ENCODE results near the gene NDOR1. TPM values are rescaled to one million over a fixed set of nuclear protein-coding genes. Genes with fewer than 3 reads are reported as not detected.
A peak's percentile ranks its signal among the peaks of the same experiment; 100 is the strongest.
"Not testable (repeated sequence)": the region's sequence is repeated elsewhere in the genome, so short reads cannot be mapped to it uniquely, and the experiment has no call there.

Gene NDOR1
- total RNA-seq, 2 experiments from 2014 or later = 37.6 to 38.8 TPM

- no peaks in the 10 kb centered on the region for H3K9me3 Mint-ChIP-seq
- peak within 1 kb of the TSS; percentile 87 for H3K4me3 Mint-ChIP-seq
- H3K4me1 Mint-ChIP-seq = peaks cover 7% of the 10 kb centered on the region
- peak within 1 kb of the TSS; percentile 77 for H3K27ac Mint-ChIP-seq
- H3K36me3 Mint-ChIP-seq = peaks cover 8% of the 10 kb centered on the region
- H3K27me3 Mint-ChIP-seq = no peaks in the 10 kb centered on the region
- DNase-seq = peak; percentile 98
These were observed 49.3 kb downstream of the NDOR1 start, which contains the start of gene NELFB for GRCh38 chr9:137254624-137255447. NELFB (plus strand) TSS chr9:137255327.

- peak overlapping the region; percentile 87 for H3K4me3 Mint-ChIP-seq
- peak overlapping the region; percentile 77 for H3K27ac Mint-ChIP-seq
- peaks cover 7% of the 10 kb centered on the region for H3K4me1 Mint-ChIP-seq
- H3K27me3 Mint-ChIP-seq = no peaks in the 10 kb centered on the region
- peaks cover 8% of the 10 kb centered on the region for H3K36me3 Mint-ChIP-seq
- H3K9me3 Mint-ChIP-seq = no peaks in the 10 kb centered on the region
- peak; percentile 56 for DNase-seq
These were observed 50.1 kb downstream of the NDOR1 start for GRCh38 chr9:137255448-137256114.

GRCh38 chr9:137256362-137256761 lies 50.9 kb downstream of the NDOR1 start:
- Mint-ChIP-seq H3K36me3 (peaks cover 8% of the 10 kb centered on the region), H3K27me3 (no peaks in the 10 kb centered on the region), H3K9me3 (no peaks in the 10 kb centered on the region), H3K27ac (no peak overlapping the region), H3K4me3 (peak overlapping the region; percentile 87), H3K4me1 (peaks cover 7% of the 10 kb centered on the region)
- no peak for DNase-seq

- no peaks in the 10 kb centered on the region for H3K9me3 Mint-ChIP-seq
- peaks cover 7% of the 10 kb centered on the region for H3K4me1 Mint-ChIP-seq
- peak overlapping the region; percentile 87 for H3K4me3 Mint-ChIP-seq
- no peak for DNase-seq
- H3K27ac Mint-ChIP-seq = no peak overlapping the region
- peaks cover 12% of the 10 kb centered on the region for H3K36me3 Mint-ChIP-seq
- no peaks in the 10 kb centered on the region for H3K27me3 Mint-ChIP-seq
These were observed 51.4 kb downstream of the NDOR1 start for GRCh38 chr9:137256856-137257255.

- not testable (repeated sequence) for H3K9me3 Mint-ChIP-seq, H3K27ac Mint-ChIP-seq, H3K27me3 Mint-ChIP-seq, DNase-seq, H3K4me3 Mint-ChIP-seq, H3K4me1 Mint-ChIP-seq
- H3K36me3 Mint-ChIP-seq = peaks cover 18% of the 10 kb centered on the region
These were observed 56.8 kb downstream of the NDOR1 start for GRCh38 chr9:137262173-137262908.

- Mint-ChIP-seq H3K4me1 (no peaks in the 10 kb centered on the region), H3K27ac (no peak overlapping the region), H3K4me3 (no peak overlapping the region), H3K27me3 (no peaks in the 10 kb centered on the region), H3K9me3 (no peaks in the 10 kb centered on the region), H3K36me3 (peaks cover 24% of the 10 kb centered on the region)
- DNase-seq = no peak
These were observed 57.4 kb downstream of the NDOR1 start for GRCh38 chr9:137262909-137263285.

- H3K27me3 Mint-ChIP-seq = no peaks in the 10 kb centered on the region
- no peak overlapping the region for H3K4me3 Mint-ChIP-seq
- no peaks in the 10 kb centered on the region for H3K4me1 Mint-ChIP-seq
- H3K36me3 Mint-ChIP-seq = peaks cover 27% of the 10 kb centered on the region
- H3K27ac Mint-ChIP-seq = no peak overlapping the region
- DNase-seq = no peak
- H3K9me3 Mint-ChIP-seq = no peaks in the 10 kb centered on the region
These were observed 58.0 kb downstream of the NDOR1 start for GRCh38 chr9:137263506-137263905.

GRCh38 chr9:137264067-137264466 lies 58.6 kb downstream of the NDOR1 start:
- Mint-ChIP-seq H3K27me3 (no peaks in the 10 kb centered on the region), H3K4me3 (no peak overlapping the region), H3K36me3 (peaks cover 27% of the 10 kb centered on the region), H3K4me1 (no peaks in the 10 kb centered on the region), H3K9me3 (no peaks in the 10 kb centered on the region), H3K27ac (no peak overlapping the region)
- DNase-seq = no peak

- H3K27ac Mint-ChIP-seq = no peak overlapping the region
- H3K9me3 Mint-ChIP-seq = no peaks in the 10 kb centered on the region
- no peaks in the 10 kb centered on the region for H3K4me1 Mint-ChIP-seq
- DNase-seq = no peak
- peaks cover 32% of the 10 kb centered on the region for H3K36me3 Mint-ChIP-seq
- H3K4me3 Mint-ChIP-seq = no peak overlapping the region
- no peaks in the 10 kb centered on the region for H3K27me3 Mint-ChIP-seq
These were observed 60.1 kb downstream of the NDOR1 start for GRCh38 chr9:137265496-137266161.

GRCh38 chr9:137266162-137266527 lies 60.6 kb downstream of the NDOR1 start:
- Mint-ChIP-seq H3K4me3 (no peak overlapping the region), H3K9me3 (no peaks in the 10 kb centered on the region)
- no peak for DNase-seq

More at GRCh38 chr9:137266162-137266527, 60.6 kb downstream of the NDOR1 start:
- H3K36me3 Mint-ChIP-seq = peaks cover 32% of the 10 kb centered on the region
- H3K27me3 Mint-ChIP-seq = no peaks in the 10 kb centered on the region
- peaks cover under 1% of the 10 kb centered on the region for H3K4me1 Mint-ChIP-seq
- no peak overlapping the region for H3K27ac Mint-ChIP-seq

Other genes starting within 250 kb of the NDOR1 start
- not detected for gene PTGDS, start 228.2 kb upstream of the NDOR1 start, total RNA-seq
- not detected for gene LCNL1, start 222.7 kb upstream of the NDOR1 start, total RNA-seq
- gene PAXX, start 213.3 kb upstream of the NDOR1 start, total RNA-seq = 10 to 100 TPM; 57.2 to 60.1 TPM
- gene CLIC3, start 209.1 kb upstream of the NDOR1 start, total RNA-seq = not detected
- gene ABCA2, start 177.5 kb upstream of the NDOR1 start, total RNA-seq = 1 to 10 TPM; 4.2 to 4.9 TPM
- not detected for gene FUT7, start 173.6 kb upstream of the NDOR1 start, total RNA-seq
- 10 to 100 TPM; 13.2 to 13.5 TPM for gene NPDC1, start 159.5 kb upstream of the NDOR1 start, total RNA-seq
- not detected for gene ENTPD2, start 151.6 kb upstream of the NDOR1 start, total RNA-seq
- 10 to 100 TPM; 15.2 to 15.4 TPM for gene SAPCD2, start 135.1 kb upstream of the NDOR1 start, total RNA-seq
- gene UAP1L1, start 128.2 kb upstream of the NDOR1 start, total RNA-seq = 10 to 100 TPM; 22.9 to 23.5 TPM
- gene MAN1B1, start 118.7 kb upstream of the NDOR1 start, total RNA-seq = 10 to 100 TPM; 24.7 to 25.1 TPM
- gene DPP7, start 91.0 kb upstream of the NDOR1 start, total RNA-seq = 100 to 1,000 TPM; 267 to 289 TPM
- not detected for gene GRIN1, start 66.5 kb upstream of the NDOR1 start, total RNA-seq
- gene LRRC26, start 35.6 kb upstream of the NDOR1 start, total RNA-seq = not detected
- gene TMEM210, start 33.6 kb upstream of the NDOR1 start, total RNA-seq = not detected
- 10 to 100 TPM; 42.6 to 48.3 TPM for gene ANAPC2, start 17.1 kb upstream of the NDOR1 start, total RNA-seq
- 10 to 100 TPM; 78.1 to 80.1 TPM for gene SSNA1, start 17.0 kb upstream of the NDOR1 start, total RNA-seq
- 1 to 10 TPM; 7.3 to 7.6 TPM for gene TPRN, start 5.0 kb upstream of the NDOR1 start, total RNA-seq
- 10 to 100 TPM; 37.9 TPM for gene TMEM203, start 52 bp upstream of the NDOR1 start, total RNA-seq
- gene RNF208, start 16.5 kb downstream of the NDOR1 start, total RNA-seq = 1 to 10 TPM; 6.0 to 7.1 TPM
- under 1 TPM; 0.32 to 0.49 TPM for gene CYSRT1, start 19.5 kb downstream of the NDOR1 start, total RNA-seq
- not detected for gene RNF224, start 21.8 kb downstream of the NDOR1 start, total RNA-seq
- not detected for gene SLC34A3, start 25.2 kb downstream of the NDOR1 start, total RNA-seq
- gene TUBB4B, start 35.6 kb downstream of the NDOR1 start, total RNA-seq = 100 to 1,000 TPM; 271 to 274 TPM
- not detected for gene STPG3, start 45.6 kb downstream of the NDOR1 start, total RNA-seq
- 10 to 100 TPM; 54.4 to 56.4 TPM for gene NELFB, start 49.6 kb downstream of the NDOR1 start, total RNA-seq
- 1 to 10 TPM; 3.6 to 3.9 TPM for gene TOR4A, start 72.0 kb downstream of the NDOR1 start, total RNA-seq
- 1 to 10 TPM; 5.0 to 5.3 TPM for gene NRARP, start 96.6 kb downstream of the NDOR1 start, total RNA-seq
- 1 to 10 TPM; 3.6 to 4.2 TPM for gene EXD3, start 217.5 kb downstream of the NDOR1 start, total RNA-seq
- under 1 TPM; 0.66 to 0.76 TPM for gene NOXA1, start 217.7 kb downstream of the NDOR1 start, total RNA-seq
- gene ENTPD8, start 235.7 kb downstream of the NDOR1 start, total RNA-seq = not detected